Measurements from ENCODE around the gene CEP112.

CEP112 gene

DNA sequence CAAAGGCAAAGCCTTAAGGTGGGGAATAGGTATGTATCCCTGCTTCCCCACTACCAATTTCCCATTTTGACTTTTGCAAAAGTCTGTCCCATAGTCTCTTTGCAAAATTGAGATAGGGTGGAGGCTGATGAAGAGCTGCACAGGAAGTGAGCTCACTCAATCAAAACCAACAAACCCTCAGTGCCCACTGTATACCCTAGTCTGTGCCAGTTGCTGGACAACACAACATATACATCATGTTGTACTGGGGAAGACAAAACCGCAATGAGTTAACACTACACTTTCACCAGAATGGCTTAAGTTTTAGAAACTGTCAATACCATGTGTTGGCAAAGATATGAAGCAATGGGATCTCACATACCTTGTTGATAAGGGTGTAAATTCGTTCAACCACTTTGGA lies 590.1 kb downstream of the CEP112 start:
- TF ChIP-seq, protein P1, sequence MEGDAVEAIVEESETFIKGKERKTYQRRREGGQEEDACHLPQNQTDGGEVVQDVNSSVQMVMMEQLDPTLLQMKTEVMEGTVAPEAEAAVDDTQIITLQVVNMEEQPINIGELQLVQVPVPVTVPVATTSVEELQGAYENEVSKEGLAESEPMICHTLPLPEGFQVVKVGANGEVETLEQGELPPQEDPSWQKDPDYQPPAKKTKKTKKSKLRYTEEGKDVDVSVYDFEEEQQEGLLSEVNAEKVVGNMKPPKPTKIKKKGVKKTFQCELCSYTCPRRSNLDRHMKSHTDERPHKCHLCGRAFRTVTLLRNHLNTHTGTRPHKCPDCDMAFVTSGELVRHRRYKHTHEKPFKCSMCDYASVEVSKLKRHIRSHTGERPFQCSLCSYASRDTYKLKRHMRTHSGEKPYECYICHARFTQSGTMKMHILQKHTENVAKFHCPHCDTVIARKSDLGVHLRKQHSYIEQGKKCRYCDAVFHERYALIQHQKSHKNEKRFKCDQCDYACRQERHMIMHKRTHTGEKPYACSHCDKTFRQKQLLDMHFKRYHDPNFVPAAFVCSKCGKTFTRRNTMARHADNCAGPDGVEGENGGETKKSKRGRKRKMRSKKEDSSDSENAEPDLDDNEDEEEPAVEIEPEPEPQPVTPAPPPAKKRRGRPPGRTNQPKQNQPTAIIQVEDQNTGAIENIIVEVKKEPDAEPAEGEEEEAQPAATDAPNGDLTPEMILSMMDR (conservative IDR thresholded peaks at IDR 0.05; ENCODE audit: low read depth, low read length): no peak
- H3K4me3 ChIP-seq (ENCODE audit: low read length): no peak overlapping the region
- no peak for DNase-seq (ENCODE audit: low read depth)

DNA sequence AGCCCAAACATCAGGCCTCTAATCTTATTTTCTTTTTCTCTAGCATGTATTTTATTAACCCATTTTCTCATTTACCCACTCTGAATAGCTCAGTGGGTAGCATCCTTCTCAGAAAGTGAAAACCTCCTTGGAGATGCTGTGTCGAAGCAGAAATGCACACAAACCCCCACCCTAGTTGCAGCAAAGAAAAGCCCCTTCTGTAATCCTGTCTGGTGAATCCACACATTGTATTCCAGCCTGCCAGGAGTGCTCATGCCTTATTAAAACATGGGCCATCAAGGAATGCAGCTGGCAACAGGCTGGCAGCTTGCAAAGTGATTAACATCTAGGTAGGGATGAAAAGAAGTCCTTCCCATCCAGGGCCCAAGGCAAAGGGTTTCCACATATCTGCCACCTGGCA lies 590.8 kb downstream of the CEP112 start:
- DNase-seq (ENCODE audit: low read depth): no peak
- TF ChIP-seq, protein P1 (conservative IDR thresholded peaks at IDR 0.05; ENCODE audit: low read depth, low read length): no peak
- H3K4me3 ChIP-seq (ENCODE audit: low read length): no peak overlapping the region

DNA sequence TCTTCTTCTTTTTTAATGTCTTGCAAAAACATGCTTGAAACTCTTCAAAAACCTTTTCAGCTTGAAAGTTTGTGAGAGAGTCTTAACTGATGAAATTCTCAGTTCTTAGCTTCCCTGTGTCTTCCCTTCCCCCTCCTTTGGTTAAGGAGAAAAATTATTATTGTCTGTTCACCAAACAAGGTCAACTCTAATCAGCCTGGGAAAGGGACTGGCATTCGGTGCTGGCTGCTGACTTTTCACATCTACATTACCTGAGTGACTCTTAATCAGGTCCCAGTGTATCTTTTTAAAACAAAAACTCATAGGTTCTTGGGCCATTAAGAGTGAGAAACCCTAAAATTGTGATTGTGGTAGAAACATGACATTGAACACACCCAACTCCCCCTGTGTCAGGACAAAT lies 591.4 kb downstream of the CEP112 start:
- H3K4me3 ChIP-seq (ENCODE audit: low read length): no peak overlapping the region
- TF ChIP-seq, protein P1 (conservative IDR thresholded peaks at IDR 0.05; ENCODE audit: low read depth, low read length): no peak
- DNase-seq (ENCODE audit: low read depth): no peak

DNA sequence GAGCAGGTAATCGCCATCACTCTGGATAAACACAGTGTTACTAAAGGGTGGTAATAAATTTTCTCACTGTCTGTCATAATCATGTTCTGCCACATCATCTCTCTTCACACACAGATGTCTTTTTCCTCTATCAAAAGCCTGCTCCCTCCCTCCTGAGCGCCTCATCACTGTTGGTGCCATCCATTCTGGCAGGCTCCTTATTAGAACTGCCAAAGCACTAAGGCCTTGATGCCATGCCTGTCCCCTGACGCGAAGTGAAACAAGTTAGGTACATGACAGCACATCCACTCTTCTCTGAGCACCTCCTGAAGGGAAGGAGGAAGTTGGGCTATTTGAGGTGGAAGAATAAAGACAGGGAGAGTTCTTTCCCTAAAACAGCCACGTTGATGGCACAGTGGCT lies 592.3 kb downstream of the CEP112 start:
- TF ChIP-seq, protein P1 (conservative IDR thresholded peaks at IDR 0.05; ENCODE audit: low read depth, low read length): no peak
- DNase-seq (ENCODE audit: low read depth): no peak
- no peak overlapping the region for H3K4me3 ChIP-seq (ENCODE audit: low read length)

DNA sequence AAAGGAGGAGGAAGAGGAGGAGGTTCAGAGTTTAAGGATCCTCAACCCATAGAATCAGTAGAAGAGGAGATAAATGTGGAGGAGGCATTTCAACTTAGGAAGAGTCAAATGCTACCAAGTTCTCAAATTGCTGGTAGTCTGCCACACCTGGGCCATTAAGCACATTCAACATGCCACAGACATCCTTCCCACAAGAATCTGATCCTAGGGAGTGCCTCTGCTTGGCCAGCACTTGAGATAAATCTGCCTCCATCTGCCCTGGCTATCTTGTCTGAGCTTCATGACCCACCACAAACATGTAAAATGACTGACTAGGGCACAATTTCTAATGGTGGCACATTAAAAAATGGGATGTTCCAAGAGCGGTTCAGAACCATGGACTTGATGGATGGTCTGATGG lies 593.2 kb downstream of the CEP112 start:
- DNase-seq (ENCODE audit: low read depth): no peak
- H3K4me3 ChIP-seq (ENCODE audit: low read length): no peak overlapping the region
- TF ChIP-seq, protein P1 (conservative IDR thresholded peaks at IDR 0.05; ENCODE audit: low read depth, low read length): no peak

DNA sequence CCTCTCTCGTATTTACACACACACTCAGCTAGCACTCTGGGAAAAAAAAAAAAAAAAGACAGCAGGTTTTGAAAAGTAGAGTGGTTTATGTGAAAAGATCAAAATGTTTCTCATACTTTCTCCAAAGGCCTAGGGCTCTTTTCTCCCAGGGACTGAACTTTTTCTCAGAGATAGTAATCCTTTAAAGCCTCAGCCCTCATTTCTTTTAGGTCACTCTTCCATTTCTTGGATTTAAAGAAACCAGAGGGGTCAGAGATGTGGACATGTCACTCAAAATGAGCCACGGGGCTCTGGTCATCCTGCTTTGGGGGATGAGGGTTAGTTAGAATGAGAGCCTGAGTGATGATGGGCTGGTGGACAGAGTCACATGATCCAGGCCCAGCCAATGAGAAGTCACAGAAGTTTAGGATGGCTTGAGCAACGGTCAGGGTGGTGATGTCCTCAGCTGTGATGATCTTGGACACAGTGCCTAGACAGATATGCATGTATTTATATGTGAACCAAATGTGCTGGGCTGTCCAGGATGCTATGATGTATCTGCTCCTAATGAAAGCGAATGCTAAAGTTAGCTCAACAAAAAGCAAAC lies 596.8 kb downstream of the CEP112 start:
- no peak for DNase-seq (ENCODE audit: low read depth)
- TF ChIP-seq, protein P1 (conservative IDR thresholded peaks at IDR 0.05; ENCODE audit: low read depth, low read length): no peak
- no peak overlapping the region for H3K4me3 ChIP-seq (ENCODE audit: low read length)

Data from retinal pigment epithelial cell (primary cell).